Type B pancreatic cell (in vitro differentiated cells): ENCODE data around the gene HEBP1. TPM values are rescaled to one million over a fixed set of nuclear protein-coding genes. Genes with fewer than 3 reads are reported as not detected.
"Not testable (repeated sequence)": the region's sequence is repeated elsewhere in the genome, so short reads cannot be mapped to it uniquely, and the experiment has no call there.

Source experiments
- DNase-seq: peaks from one replicate; pipeline ENCODE4 v3.0.0; 2021; ENCODE audit warnings: mixed read lengths; ENCODE audit not compliant: unreplicated experiment; ENCODE audit errors: extremely low spot score
- H3K27ac Mint-ChIP-seq: 2 replicates; pipeline ENCODE4 v1.8.0; 2021; ENCODE audit warnings: mild to moderate bottlenecking, mixed read lengths
- H3K27me3 Mint-ChIP-seq: 2 replicates; pipeline ENCODE4 v1.8.0; 2021; ENCODE audit warnings: mixed read lengths
- H3K36me3 Mint-ChIP-seq: 2 replicates; pipeline ENCODE4 v1.8.0; 2021; ENCODE audit warnings: mixed read lengths
- H3K4me1 Mint-ChIP-seq: one replicate; pipeline ENCODE4 v1.8.0; 2021; ENCODE audit warnings: mixed read lengths; ENCODE audit not compliant: unreplicated experiment
- H3K4me3 Mint-ChIP-seq: 2 replicates; pipeline ENCODE4 v1.8.0; 2021; ENCODE audit warnings: mild to moderate bottlenecking, mixed read lengths
- H3K9me3 Mint-ChIP-seq: 2 replicates; pipeline ENCODE4 v1.8.0; 2021; ENCODE audit warnings: mixed read lengths
- total RNA-seq: library from RNA; stranded (reverse); gene quantifications from 2 replicates; pipeline ENCODE4 v1.2.1, GENCODE V29; 2021; ENCODE audit warnings: low replicate concordance
- TF ChIP-seq, protein P1 (sequence below): fragments of 200-600 bp; sonication (generic); conservative IDR thresholded peaks from 2 replicates; pipeline ENCODE4 v1.5.0; 2021; ENCODE audit warnings: antibody characterized with exemption, mild to moderate bottlenecking

Gene HEBP1
- total RNA-seq, 1 donor from 2014 or later: 66.4 TPM

DNA sequence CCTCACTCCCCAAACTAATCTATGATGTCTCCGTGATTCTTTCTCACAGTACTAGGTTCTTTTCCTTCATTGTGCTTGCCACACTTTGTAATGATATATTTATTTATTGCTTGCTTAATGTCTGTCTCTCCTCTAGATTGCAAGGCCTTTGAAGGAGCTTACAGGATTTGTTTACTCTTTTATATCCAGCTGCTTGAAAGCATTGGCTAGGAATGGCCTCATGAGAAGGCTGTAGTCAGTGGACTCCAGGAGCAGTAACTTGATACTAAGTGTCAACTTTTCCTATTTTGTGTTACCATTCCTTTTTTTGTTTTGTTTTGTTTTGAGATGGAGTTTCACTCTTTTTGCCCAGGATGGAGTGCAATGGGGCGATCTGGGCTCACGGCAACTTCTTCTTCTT, 36.8 kb upstream of the HEBP1 start:
- TF ChIP-seq, protein P1, sequence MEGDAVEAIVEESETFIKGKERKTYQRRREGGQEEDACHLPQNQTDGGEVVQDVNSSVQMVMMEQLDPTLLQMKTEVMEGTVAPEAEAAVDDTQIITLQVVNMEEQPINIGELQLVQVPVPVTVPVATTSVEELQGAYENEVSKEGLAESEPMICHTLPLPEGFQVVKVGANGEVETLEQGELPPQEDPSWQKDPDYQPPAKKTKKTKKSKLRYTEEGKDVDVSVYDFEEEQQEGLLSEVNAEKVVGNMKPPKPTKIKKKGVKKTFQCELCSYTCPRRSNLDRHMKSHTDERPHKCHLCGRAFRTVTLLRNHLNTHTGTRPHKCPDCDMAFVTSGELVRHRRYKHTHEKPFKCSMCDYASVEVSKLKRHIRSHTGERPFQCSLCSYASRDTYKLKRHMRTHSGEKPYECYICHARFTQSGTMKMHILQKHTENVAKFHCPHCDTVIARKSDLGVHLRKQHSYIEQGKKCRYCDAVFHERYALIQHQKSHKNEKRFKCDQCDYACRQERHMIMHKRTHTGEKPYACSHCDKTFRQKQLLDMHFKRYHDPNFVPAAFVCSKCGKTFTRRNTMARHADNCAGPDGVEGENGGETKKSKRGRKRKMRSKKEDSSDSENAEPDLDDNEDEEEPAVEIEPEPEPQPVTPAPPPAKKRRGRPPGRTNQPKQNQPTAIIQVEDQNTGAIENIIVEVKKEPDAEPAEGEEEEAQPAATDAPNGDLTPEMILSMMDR: no peak
- Mint-ChIP-seq H3K27ac (no peak overlapping the region), H3K4me3 (no peak overlapping the region), H3K4me1 (peaks cover 5% of the 10 kb centered on the region), H3K36me3 (no peaks in the 10 kb centered on the region), H3K27me3 (no peaks in the 10 kb centered on the region), H3K9me3 (no peaks in the 10 kb centered on the region)
- no peak for DNase-seq

DNA sequence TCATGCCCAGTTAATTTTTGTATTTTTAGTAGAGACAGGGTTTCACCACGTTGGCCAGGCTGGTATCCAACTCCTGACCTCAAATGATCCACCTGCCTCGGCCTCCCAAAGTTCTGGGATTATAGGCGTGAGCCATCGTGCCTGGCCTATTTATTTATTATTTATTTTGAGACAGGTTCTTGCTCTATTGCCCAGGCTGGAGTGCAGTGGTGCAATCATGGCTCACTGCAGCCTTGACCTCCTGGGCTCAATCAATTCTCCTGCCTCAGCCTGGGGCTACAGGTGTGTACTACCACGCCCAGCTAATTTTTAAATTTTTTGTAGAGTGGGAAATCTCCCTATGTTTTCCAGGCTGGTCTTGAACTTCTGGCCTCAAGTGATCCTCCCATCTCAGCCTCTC, 35.3 kb upstream of the HEBP1 start:
- not testable (repeated sequence) for H3K4me3 Mint-ChIP-seq, H3K4me1 Mint-ChIP-seq, H3K27me3 Mint-ChIP-seq, H3K9me3 Mint-ChIP-seq, DNase-seq, H3K27ac Mint-ChIP-seq, H3K36me3 Mint-ChIP-seq

DNA sequence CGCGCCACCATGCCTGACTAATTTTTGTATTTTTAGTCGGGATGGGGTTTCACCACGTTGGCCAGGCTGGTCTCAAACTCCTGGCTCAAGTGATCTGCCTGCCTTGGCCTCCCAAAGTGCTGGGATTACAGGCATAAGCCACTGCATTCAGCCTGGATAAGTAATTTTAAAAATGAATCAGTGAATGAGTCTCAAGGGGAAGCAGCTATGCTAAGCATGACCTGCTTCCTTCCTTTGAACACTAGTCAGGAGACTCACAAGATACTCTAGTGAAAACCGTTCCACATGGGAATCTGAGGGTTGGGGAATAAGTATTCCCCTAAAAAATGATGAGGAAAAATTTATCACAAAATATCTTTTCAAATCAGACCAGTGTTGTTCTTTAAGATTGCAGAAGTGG, 33.4 kb upstream of the HEBP1 start:
- DNase-seq: no peak
- peaks cover 5% of the 10 kb centered on the region for H3K27me3 Mint-ChIP-seq
- no peak overlapping the region for H3K27ac Mint-ChIP-seq
- TF ChIP-seq, protein P1: no peak
- no peak overlapping the region for H3K4me3 Mint-ChIP-seq
- H3K9me3 Mint-ChIP-seq: no peaks in the 10 kb centered on the region
- no peaks in the 10 kb centered on the region for H3K4me1 Mint-ChIP-seq
- no peaks in the 10 kb centered on the region for H3K36me3 Mint-ChIP-seq

DNA sequence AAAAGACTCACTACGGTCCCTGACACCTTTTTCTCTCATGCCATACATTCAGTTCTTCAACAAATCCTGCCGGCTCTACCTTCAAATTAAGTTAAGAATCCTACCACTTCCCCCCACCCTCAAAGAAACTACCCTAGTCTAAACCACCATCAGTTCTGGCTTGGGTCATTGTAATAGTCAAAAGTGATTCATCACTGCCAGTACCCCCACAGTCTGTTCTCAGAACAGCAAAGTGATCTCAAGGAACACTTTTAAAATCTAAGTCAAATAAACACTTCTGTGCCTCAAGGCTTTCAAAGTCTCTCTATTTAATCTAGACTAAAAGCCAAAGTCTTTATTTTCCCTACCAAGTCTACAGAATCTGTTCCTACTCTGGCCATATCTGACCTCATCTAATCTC, 32.1 kb upstream of the HEBP1 start:
- TF ChIP-seq, protein P1: no peak
- Mint-ChIP-seq H3K4me3 (no peak overlapping the region), H3K27ac (no peak overlapping the region), H3K27me3 (peaks cover 5% of the 10 kb centered on the region), H3K9me3 (no peaks in the 10 kb centered on the region), H3K4me1 (no peaks in the 10 kb centered on the region), H3K36me3 (no peaks in the 10 kb centered on the region)
- DNase-seq: no peak

DNA sequence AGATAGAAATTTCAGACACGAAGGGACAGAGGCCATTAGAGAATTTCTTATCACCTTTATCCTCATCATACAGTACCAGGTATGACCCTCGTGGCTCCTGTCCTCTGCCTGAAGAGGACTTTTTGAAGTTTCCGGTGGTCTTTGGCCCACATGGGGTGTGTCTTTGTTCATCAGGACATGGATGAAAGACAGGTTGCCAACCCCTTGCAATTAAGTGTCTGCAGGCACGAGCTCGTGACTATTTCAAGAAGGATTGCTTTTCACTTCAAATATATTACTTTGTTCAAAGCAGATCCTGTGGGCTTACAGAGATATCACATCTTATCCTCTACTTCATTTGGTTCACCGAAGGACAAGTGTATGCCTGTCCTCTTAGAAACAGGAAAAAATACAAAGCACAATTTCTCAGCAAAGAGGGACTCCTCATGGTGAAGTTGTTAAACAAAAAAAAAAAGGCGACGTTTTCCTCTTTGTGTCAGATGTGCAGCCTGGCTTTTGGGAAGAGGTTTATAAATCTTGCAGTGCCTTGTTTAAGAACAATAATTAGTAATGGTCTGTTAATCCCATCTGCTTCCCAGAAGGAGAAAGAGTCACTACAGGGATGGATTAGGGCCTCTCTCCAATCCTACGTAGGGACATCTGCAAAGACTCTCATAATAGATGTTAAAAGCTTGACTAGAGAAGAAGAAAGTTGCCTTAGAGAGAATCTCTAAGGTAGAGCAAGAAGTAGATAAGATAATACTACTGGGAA, 30.7 kb upstream of the HEBP1 start:
- no peaks in the 10 kb centered on the region for H3K4me1 Mint-ChIP-seq
- H3K4me3 Mint-ChIP-seq: no peak overlapping the region
- DNase-seq: no peak
- TF ChIP-seq, protein P1: no peak
- peaks cover 6% of the 10 kb centered on the region for H3K27me3 Mint-ChIP-seq
- no peaks in the 10 kb centered on the region for H3K36me3 Mint-ChIP-seq
- H3K27ac Mint-ChIP-seq: no peak overlapping the region
- no peaks in the 10 kb centered on the region for H3K9me3 Mint-ChIP-seq

DNA sequence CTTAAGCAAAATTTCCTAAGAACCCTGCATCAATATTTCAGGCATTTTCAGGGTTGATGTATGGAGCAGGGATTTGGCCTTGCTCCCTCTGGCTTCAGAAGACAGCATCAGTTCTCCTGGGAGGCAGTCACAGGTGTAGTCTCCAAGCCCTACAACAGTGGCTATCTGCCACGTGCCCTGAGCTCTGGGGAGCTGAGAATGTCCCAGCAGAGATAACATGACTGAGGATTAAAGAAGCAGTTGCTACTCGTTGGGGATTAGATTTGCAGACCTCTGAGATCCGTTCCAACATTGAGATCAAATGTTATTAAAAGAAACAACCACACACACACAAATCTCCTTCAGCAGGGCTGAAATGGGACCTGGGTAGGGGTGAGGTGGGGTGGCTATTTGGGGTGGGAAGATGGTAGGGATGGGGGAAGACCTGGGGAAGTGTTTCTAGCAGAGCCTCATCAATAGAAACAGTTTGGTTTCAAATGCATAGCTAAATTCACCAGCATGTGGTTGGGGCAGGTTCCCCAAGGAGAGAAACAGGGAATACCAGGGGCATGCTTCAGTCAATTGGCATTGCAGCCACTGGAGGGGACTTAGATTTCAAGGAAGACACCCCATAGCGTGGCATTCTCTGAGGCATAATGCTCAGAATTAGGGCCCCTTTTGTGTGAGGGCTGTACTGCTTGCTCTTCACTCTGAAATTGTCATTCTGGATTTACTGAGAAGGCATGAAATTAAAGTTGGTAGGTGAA, 28.9 kb upstream of the HEBP1 start:
- TF ChIP-seq, protein P1: no peak
- H3K27ac Mint-ChIP-seq: no peak overlapping the region
- no peaks in the 10 kb centered on the region for H3K36me3 Mint-ChIP-seq
- no peaks in the 10 kb centered on the region for H3K9me3 Mint-ChIP-seq
- H3K27me3 Mint-ChIP-seq: peaks cover 9% of the 10 kb centered on the region
- H3K4me1 Mint-ChIP-seq: no peaks in the 10 kb centered on the region
- no peak overlapping the region for H3K4me3 Mint-ChIP-seq
- DNase-seq: no peak
